ENCODE results near the gene GID8. TPM values are rescaled to one million over a fixed set of nuclear protein-coding genes. Genes with fewer than 3 reads are reported as not detected.

Gene GID8
- total and polyA plus RNA-seq, 2 of the 13 experiments (the other 11 are each of a cell fraction or from before 2014, with no cell fraction given) = 39.6 to 59.8 TPM

- no peak for TF ChIP-seq ZNF574 (CRISPR knock-in tag; IDR thresholded peaks at IDR 0.05)
- no peak for TF ChIP-seq NCOA5 (CRISPR knock-in tag; IDR thresholded peaks at IDR 0.05)
- TF ChIP-seq ZNF253 (CRISPR knock-in tag; IDR thresholded peaks at IDR 0.05; ENCODE audit: borderline replicate concordance) = no peak
- no peak for TF ChIP-seq ZNF33A (CRISPR knock-in tag; IDR thresholded peaks at IDR 0.05; ENCODE audit: borderline replicate concordance)
- TF ChIP-seq HNRNPLL (IDR thresholded peaks at IDR 0.05; ENCODE audit: low read depth, low read length, poor library complexity, severe bottlenecking) = peak; percentile 16
- TF ChIP-seq ATF3 (CRISPR knock-in tag; IDR thresholded peaks at IDR 0.05) = no peak
- no peak for TF ChIP-seq TSC22D2 (CRISPR knock-in tag; IDR thresholded peaks at IDR 0.05; ENCODE audit: borderline replicate concordance)
- no peak for TF ChIP-seq HDAC6 (IDR thresholded peaks at IDR 0.05; ENCODE audit: low read depth, low read length)
- no peak for TF ChIP-seq ARID3A (IDR thresholded peaks at IDR 0.05; ENCODE audit: low read depth, low read length)
- TF ChIP-seq ZNF609 (CRISPR knock-in tag; IDR thresholded peaks at IDR 0.05; ENCODE audit: borderline replicate concordance) = no peak
- TF ChIP-seq MLX (CRISPR knock-in tag; IDR thresholded peaks at IDR 0.05) = no peak
- TF ChIP-seq DMTF1 (CRISPR knock-in tag; IDR thresholded peaks at IDR 0.05) = no peak
- TF ChIP-seq KDM2A (CRISPR knock-in tag; IDR thresholded peaks at IDR 0.05; ENCODE audit: borderline replicate concordance, low read depth) = peak; percentile 36
- no peak for TF ChIP-seq ZNF292 (CRISPR knock-in tag; IDR thresholded peaks at IDR 0.05; ENCODE audit: borderline replicate concordance, low read depth)
- TF ChIP-seq ZNF7 (CRISPR knock-in tag; IDR thresholded peaks at IDR 0.05) = no peak
Observed at GRCh38 chr20:62898093-62898964, 39.6 kb upstream of the GID8 start (continued).
